A549 treated with ZK216348 at 1 μM for 4 hours (cell line): ENCODE results near the gene YTHDF2. TPM values are rescaled to one million over a fixed set of nuclear protein-coding genes. Genes with fewer than 3 reads are reported as not detected.

Source experiments
- total RNA-seq: library from RNA; stranded (reverse); fragments of 200-300 nt; extraction: Qiagen RNA extraction; gene quantifications from 5 replicates; pipeline ENCODE4 v1.2.3, GENCODE V29; 2022; ENCODE audit warnings: low read depth

The YTHDF2 gene
- 51.7 to 62.5 TPM (median 53.6 TPM) in 5 replicates for total RNA-seq

GRCh38 chr1:28736450-28737306, at the start of gene YTHDF2:
TSS of gene YTHDF2 (plus strand) at chr1:28736940. CDS start at chr1:28737121, 181 bp downstream.

DNA sequence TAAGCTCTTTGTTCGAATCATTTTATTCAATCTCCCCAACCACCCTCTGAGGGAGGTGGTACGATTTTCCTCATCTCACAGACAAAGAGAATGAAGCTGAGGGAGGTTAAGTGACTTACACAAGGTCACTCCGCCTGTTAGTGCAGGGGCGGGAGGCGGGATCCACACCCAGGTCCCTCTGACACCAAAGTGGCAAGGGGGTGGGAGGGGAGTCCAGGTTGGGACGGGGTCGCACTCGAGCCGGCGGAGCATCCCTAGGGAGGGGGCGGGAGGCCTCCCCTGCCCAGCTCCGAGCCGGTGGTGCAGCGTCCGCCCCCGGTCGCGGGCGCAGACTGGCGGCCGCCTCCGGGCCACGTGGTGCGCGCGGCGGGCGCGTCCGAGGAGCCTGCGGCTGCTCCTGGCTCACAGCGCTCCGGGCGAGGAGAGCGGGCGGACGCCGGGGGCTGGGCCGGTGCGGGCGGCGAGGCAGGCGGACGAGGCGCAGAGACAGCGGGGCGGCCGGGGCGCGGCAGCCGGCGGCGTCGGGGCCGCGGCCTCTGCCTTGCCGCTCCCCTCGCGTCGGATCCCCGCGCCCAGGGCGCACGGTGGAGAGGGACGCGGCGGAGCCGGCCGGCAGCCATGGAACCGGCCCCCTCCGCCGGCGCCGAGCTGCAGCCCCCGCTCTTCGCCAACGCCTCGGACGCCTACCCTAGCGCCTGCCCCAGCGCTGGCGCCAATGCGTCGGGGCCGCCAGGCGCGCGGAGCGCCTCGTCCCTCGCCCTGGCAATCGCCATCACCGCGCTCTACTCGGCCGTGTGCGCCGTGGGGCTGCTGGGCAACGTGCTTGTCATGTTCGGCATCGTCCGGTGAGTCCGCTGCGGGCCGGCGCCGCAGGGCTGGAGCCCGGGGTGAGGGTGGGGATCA, 75.3 kb downstream of the YTHDF2 start, which contains the start of gene OPRD1:
OPRD1 (plus strand) TSS at position 405 of the 903 bp plus-strand sequence; CDS start at position 619, 214 bp downstream.

Other genes starting within 250 kb of the YTHDF2 start
- gene RCC1, start 230.9 kb upstream of the YTHDF2 start, total RNA-seq = 62.8 to 85.7 TPM (median 82.1 TPM) in 5 replicates
- 19.8 to 28.4 TPM (median 23.6 TPM) in 5 replicates for gene TRNAU1AP, start 183.9 kb upstream of the YTHDF2 start, total RNA-seq
- 2.0 to 4.0 TPM (median 3.0 TPM) in 5 replicates for gene RAB42, start 144.7 kb upstream of the YTHDF2 start, total RNA-seq
- 13.2 to 15.7 TPM (median 14.1 TPM) in 5 replicates for gene TAF12, start 93.9 kb upstream of the YTHDF2 start, total RNA-seq
- not detected in 5 replicates for gene RNU11, start 88.3 kb upstream of the YTHDF2 start, total RNA-seq
- gene GMEB1, start 68.2 kb upstream of the YTHDF2 start, total RNA-seq = 5.2 to 6.9 TPM (median 6.1 TPM) in 5 replicates
- gene OPRD1, start 75.2 kb downstream of the YTHDF2 start, total RNA-seq = 0.02 to 0.08 TPM (median 0.03 TPM) in 5 replicates
- 3.6 to 4.9 TPM (median 4.7 TPM) in 5 replicates for gene EPB41, start 177.6 kb downstream of the YTHDF2 start, total RNA-seq